Measurements from ENCODE around the gene RPS6KB1. TPM values are rescaled to one million over a fixed set of nuclear protein-coding genes. Genes with fewer than 3 reads are reported as not detected.

Gene RPS6KB1
- total RNA-seq, 1 experiment from 2014 or later, result 21.6 TPM

DNA sequence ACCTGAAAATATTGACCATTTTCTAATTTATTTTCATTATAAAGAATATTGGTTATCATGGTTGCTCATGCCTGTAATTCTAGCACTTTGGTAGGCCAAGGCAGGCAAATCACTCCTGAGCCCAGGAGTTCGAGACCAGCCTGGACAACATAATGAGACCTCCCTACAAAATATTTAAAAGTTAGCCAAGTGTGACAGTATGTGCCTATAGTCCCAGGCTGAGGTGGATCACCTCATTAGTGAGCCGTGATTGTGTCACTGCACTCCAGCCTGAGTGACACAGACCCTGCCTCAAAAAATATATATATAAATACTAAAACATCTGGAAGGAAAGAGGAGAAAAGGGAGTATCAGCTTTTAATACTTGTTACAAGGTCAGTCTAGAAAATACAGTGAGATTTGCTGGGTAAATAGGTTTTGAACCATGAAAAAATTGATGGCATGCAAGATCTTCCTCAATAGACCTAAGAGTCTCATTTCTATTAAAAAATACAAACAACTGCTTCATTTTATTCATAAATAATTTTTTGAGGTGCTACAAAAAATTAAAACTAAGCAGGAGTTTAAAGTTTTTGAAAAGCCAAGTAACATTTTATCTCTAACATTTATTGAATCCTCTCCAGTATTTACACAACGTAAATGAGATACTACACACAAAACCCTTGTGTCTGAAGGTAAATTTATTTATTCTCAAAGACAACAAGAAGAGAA is 47.9 kb upstream of the RPS6KB1 start (continued):
- TF ChIP-seq, protein P1, sequence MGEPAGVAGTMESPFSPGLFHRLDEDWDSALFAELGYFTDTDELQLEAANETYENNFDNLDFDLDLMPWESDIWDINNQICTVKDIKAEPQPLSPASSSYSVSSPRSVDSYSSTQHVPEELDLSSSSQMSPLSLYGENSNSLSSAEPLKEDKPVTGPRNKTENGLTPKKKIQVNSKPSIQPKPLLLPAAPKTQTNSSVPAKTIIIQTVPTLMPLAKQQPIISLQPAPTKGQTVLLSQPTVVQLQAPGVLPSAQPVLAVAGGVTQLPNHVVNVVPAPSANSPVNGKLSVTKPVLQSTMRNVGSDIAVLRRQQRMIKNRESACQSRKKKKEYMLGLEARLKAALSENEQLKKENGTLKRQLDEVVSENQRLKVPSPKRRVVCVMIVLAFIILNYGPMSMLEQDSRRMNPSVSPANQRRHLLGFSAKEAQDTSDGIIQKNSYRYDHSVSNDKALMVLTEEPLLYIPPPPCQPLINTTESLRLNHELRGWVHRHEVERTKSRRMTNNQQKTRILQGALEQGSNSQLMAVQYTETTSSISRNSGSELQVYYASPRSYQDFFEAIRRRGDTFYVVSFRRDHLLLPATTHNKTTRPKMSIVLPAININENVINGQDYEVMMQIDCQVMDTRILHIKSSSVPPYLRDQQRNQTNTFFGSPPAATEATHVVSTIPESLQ (CRISPR knock-in tag; IDR thresholded peaks at IDR 0.05), result no peak
- TF ChIP-seq, protein P2, sequence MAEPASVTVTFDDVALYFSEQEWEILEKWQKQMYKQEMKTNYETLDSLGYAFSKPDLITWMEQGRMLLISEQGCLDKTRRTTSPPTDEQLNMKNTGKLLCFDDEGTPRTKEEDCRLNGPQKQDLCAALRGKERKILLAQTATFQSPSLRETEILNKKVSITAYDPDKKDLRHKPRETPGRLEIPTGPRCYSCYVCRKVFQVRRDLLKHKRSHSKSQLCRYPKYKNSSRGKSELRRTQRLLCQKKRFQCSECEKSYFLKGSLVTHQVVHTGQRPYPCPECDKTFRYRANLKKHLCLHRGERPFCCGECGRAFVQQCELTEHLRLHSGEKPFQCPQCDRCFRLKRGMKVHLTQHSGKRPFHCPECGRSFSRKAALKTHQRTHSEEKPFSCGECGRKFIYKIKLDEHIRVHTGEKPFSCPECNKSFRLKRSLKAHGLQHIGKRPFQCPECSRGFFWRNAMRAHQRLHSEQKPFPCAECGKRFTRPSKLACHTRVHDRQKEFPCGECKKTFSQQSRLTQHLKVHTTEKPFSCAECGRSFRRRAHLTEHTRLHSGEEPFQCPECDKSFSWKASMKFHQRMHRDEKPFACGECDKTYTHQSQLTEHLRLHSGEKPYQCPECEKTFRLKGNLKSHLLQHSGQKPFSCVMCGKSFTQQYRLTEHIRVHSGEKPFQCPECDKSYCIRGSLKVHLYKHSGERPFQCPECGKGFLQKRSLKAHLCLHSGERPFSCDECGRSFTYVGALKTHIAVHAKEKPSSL (CRISPR knock-in tag; conservative IDR thresholded peaks at IDR 0.05), result no peak
- no peak for TF ChIP-seq TP53 (CRISPR knock-in tag; IDR thresholded peaks at IDR 0.05)
- TF ChIP-seq, protein P3, sequence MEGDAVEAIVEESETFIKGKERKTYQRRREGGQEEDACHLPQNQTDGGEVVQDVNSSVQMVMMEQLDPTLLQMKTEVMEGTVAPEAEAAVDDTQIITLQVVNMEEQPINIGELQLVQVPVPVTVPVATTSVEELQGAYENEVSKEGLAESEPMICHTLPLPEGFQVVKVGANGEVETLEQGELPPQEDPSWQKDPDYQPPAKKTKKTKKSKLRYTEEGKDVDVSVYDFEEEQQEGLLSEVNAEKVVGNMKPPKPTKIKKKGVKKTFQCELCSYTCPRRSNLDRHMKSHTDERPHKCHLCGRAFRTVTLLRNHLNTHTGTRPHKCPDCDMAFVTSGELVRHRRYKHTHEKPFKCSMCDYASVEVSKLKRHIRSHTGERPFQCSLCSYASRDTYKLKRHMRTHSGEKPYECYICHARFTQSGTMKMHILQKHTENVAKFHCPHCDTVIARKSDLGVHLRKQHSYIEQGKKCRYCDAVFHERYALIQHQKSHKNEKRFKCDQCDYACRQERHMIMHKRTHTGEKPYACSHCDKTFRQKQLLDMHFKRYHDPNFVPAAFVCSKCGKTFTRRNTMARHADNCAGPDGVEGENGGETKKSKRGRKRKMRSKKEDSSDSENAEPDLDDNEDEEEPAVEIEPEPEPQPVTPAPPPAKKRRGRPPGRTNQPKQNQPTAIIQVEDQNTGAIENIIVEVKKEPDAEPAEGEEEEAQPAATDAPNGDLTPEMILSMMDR (IDR thresholded peaks at IDR 0.05), result no peak
- no peak for TF ChIP-seq ZNF121 (CRISPR knock-in tag; IDR thresholded peaks at IDR 0.05)
- TF ChIP-seq, protein P4, sequence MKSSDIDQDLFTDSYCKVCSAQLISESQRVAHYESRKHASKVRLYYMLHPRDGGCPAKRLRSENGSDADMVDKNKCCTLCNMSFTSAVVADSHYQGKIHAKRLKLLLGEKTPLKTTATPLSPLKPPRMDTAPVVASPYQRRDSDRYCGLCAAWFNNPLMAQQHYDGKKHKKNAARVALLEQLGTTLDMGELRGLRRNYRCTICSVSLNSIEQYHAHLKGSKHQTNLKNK (CRISPR knock-in tag; IDR thresholded peaks at IDR 0.05), result no peak
- TF ChIP-seq GABPB1 (CRISPR knock-in tag; IDR thresholded peaks at IDR 0.05), result no peak

DNA sequence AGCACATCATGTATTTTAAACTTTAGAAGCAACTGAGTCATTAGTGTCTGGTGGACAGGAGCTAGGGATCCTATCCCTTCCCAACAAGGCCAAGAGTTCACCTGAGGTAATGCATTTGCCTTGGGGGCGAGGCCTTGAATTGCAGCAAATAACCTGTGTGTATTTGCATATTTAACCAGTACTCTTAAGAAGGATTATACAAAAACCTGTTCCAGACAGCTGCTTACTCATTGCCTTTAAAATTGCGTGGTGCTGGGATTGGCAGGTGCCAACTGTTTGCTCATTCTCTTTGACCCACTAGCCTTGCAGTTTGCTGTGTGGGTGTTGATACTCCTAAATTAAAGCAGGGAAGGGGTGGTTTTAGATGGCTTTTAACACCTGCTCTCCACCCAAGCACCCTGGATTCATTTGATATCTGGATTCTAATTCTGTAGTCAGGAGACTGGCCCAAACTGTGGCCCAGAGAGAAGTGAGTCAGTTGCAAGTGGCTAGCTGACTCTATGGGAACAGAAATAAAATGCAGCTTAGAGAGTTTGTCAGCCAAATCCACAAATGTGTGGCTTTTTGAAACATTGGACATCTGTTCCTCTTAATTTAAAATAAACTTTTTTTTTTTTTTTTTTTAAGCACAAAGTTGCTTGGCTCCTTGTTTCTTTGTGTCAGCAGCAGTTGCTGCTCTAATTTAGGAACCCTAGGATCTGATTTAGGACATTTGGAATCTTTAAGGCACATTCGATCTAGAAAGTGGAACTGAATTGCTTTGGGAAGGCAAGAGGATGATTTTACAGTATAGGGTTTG is 47.1 kb upstream of the RPS6KB1 start:
- Mint-ChIP-seq H3K9me3 (no peaks in the 10 kb centered on the region), H3K27ac (peak overlapping the region; percentile 80), H3K4me1 (peaks cover 67% of the 10 kb centered on the region), H3K4me3 (no peak overlapping the region), H3K36me3 (peaks cover 22% of the 10 kb centered on the region), H3K27me3 (ENCODE audit: low read depth) (no peaks in the 10 kb centered on the region)
- peak; percentile 5; the same call in 1 of the 2 replicates for ATAC-seq
- POLR2A ChIA-PET, result interaction anchor here (0.6 to 2.5 kb wide), 3 partner anchors 8 to 1088 kb away, joined by 3 to 17 read pairs (median 5); partner anchors contain the start of genes RPS6KB1 and TUBD1
- CTCF ChIA-PET, result interaction anchor here (1.6 to 1.7 kb wide), 2 partner anchors 18 to 92 kb away, joined by 3 to 4 read pairs; no protein-coding TSS in a partner anchor
- no peak for DNase-seq (ENCODE audit: low spot score)
- TF ChIP-seq MXD4 (CRISPR knock-in tag; IDR thresholded peaks at IDR 0.05; ENCODE audit: borderline replicate concordance), result no peak
- no peak for TF ChIP-seq FOXK1 (CRISPR knock-in tag; IDR thresholded peaks at IDR 0.05)
- TF ChIP-seq, protein P5, sequence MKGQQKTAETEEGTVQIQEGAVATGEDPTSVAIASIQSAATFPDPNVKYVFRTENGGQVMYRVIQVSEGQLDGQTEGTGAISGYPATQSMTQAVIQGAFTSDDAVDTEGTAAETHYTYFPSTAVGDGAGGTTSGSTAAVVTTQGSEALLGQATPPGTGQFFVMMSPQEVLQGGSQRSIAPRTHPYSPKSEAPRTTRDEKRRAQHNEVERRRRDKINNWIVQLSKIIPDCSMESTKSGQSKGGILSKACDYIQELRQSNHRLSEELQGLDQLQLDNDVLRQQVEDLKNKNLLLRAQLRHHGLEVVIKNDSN (CRISPR knock-in tag; IDR thresholded peaks at IDR 0.05), result no peak
- TF ChIP-seq, protein P6, sequence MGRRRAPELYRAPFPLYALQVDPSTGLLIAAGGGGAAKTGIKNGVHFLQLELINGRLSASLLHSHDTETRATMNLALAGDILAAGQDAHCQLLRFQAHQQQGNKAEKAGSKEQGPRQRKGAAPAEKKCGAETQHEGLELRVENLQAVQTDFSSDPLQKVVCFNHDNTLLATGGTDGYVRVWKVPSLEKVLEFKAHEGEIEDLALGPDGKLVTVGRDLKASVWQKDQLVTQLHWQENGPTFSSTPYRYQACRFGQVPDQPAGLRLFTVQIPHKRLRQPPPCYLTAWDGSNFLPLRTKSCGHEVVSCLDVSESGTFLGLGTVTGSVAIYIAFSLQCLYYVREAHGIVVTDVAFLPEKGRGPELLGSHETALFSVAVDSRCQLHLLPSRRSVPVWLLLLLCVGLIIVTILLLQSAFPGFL (CRISPR knock-in tag; IDR thresholded peaks at IDR 0.05; ENCODE audit: borderline replicate concordance), result no peak
- TF ChIP-seq, protein P7, sequence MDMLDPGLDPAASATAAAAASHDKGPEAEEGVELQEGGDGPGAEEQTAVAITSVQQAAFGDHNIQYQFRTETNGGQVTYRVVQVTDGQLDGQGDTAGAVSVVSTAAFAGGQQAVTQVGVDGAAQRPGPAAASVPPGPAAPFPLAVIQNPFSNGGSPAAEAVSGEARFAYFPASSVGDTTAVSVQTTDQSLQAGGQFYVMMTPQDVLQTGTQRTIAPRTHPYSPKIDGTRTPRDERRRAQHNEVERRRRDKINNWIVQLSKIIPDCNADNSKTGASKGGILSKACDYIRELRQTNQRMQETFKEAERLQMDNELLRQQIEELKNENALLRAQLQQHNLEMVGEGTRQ (CRISPR knock-in tag; IDR thresholded peaks at IDR 0.05), result no peak
- TF ChIP-seq, protein P8, sequence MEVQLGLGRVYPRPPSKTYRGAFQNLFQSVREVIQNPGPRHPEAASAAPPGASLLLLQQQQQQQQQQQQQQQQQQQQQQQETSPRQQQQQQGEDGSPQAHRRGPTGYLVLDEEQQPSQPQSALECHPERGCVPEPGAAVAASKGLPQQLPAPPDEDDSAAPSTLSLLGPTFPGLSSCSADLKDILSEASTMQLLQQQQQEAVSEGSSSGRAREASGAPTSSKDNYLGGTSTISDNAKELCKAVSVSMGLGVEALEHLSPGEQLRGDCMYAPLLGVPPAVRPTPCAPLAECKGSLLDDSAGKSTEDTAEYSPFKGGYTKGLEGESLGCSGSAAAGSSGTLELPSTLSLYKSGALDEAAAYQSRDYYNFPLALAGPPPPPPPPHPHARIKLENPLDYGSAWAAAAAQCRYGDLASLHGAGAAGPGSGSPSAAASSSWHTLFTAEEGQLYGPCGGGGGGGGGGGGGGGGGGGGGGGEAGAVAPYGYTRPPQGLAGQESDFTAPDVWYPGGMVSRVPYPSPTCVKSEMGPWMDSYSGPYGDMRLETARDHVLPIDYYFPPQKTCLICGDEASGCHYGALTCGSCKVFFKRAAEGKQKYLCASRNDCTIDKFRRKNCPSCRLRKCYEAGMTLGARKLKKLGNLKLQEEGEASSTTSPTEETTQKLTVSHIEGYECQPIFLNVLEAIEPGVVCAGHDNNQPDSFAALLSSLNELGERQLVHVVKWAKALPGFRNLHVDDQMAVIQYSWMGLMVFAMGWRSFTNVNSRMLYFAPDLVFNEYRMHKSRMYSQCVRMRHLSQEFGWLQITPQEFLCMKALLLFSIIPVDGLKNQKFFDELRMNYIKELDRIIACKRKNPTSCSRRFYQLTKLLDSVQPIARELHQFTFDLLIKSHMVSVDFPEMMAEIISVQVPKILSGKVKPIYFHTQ (CRISPR knock-in tag; IDR thresholded peaks at IDR 0.05), result no peak
- no peak for TF ChIP-seq CREM (CRISPR knock-in tag; IDR thresholded peaks at IDR 0.05)
- TF ChIP-seq, protein P9, sequence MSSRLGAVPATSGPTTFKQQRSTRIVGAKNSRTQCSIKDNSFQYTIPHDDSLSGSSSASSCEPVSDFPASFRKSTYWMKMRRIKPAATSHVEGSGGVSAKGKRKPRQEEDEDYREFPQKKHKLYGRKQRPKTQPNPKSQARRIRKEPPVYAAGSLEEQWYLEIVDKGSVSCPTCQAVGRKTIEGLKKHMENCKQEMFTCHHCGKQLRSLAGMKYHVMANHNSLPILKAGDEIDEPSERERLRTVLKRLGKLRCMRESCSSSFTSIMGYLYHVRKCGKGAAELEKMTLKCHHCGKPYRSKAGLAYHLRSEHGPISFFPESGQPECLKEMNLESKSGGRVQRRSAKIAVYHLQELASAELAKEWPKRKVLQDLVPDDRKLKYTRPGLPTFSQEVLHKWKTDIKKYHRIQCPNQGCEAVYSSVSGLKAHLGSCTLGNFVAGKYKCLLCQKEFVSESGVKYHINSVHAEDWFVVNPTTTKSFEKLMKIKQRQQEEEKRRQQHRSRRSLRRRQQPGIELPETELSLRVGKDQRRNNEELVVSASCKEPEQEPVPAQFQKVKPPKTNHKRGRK (CRISPR knock-in tag; IDR thresholded peaks at IDR 0.05; ENCODE audit: borderline replicate concordance), result no peak
- TF ChIP-seq, protein P10, sequence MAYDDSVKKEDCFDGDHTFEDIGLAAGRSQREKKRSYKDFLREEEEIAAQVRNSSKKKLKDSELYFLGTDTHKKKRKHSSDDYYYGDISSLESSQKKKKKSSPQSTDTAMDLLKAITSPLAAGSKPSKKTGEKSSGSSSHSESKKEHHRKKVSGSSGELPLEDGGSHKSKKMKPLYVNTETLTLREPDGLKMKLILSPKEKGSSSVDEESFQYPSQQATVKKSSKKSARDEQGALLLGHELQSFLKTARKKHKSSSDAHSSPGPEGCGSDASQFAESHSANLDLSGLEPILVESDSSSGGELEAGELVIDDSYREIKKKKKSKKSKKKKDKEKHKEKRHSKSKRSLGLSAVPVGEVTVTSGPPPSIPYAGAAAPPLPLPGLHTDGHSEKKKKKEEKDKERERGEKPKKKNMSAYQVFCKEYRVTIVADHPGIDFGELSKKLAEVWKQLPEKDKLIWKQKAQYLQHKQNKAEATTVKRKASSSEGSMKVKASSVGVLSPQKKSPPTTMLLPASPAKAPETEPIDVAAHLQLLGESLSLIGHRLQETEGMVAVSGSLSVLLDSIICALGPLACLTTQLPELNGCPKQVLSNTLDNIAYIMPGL (CRISPR knock-in tag; IDR thresholded peaks at IDR 0.05), result no peak
